Gastroesophageal sphincter (tissue), 4 donors: ENCODE results near the gene SLC39A11. TPM values are rescaled to one million over a fixed set of nuclear protein-coding genes. Genes with fewer than 3 reads are reported as not detected.
A peak's percentile ranks its signal among the peaks of the same experiment; 100 is the strongest.

ENCODE experiments used
- ATAC-seq: fragments of 150-250 bp; one replicate; pipeline ENCODE4 v1.9.1; 2016; ENCODE audit warnings: mild to moderate bottlenecking, moderate library complexity
- H3K27ac ChIP-seq, 4 donors: fragments of 200-600 bp; sonication (generic) in 3 of 4; 1 replicate in 3 of 4; 2 replicates in 1 of 4; pipeline ENCODE4 v1.5.1; 2016 to 2019
- H3K27me3 ChIP-seq: fragments of 200-600 bp; sonication (generic); one replicate; pipeline ENCODE4 v1.5.1; 2019
- H3K36me3 ChIP-seq, 2 donors: fragments of 200-600 bp; sonication (generic); one replicate each; pipeline ENCODE4 v1.5.1; 2019; ENCODE audit warnings: control low read depth in 1 of 2
- H3K4me1 ChIP-seq, 3 donors: fragments of 200-600 bp; sonication (generic); 1 replicate in 2 of 3; 2 replicates in 1 of 3; pipeline ENCODE4 v1.5.1; 2016 to 2019; ENCODE audit warnings: control low read depth in 2 of 3
- H3K4me3 ChIP-seq, 2 donors: fragments of 200-600 bp; sonication (generic); one replicate each; pipeline ENCODE4 v1.5.1; 2019; ENCODE audit warnings: mild to moderate bottlenecking in 1 of 2, moderate library complexity in 1 of 2
- H3K9me3 ChIP-seq, 3 donors: fragments of 200-600 bp; sonication (generic); one replicate each; pipeline ENCODE4 v1.5.1; 2017 to 2019; ENCODE audit warnings: control low read depth in 2 of 3
- CTCF ChIP-seq, 4 experiments: fragments of 200-600 bp in 2 of 4; fragments of 450-650 bp in 2 of 4; sonication (generic) in 1 of 4; IDR thresholded peaks; one replicate each; pipeline ENCODE4 v1.5.1; 2017 to 2019; ENCODE audit warnings: antibody characterized with exemption in 4 of 4, mild to moderate bottlenecking in 2 of 4, moderate library complexity in 2 of 4
- EP300 ChIP-seq: sonication (generic); formaldehyde crosslinking; IDR thresholded peaks from one replicate; pipeline ENCODE4 v1.6.1; 2017; ENCODE audit warnings: antibody characterized with exemption, mild to moderate bottlenecking
- POLR2A ChIP-seq, 2 donors: fragments of 450-650 bp; IDR thresholded peaks; one replicate each; pipeline ENCODE4 v1.6.1; 2017; ENCODE audit warnings: antibody characterized with exemption in 2 of 2, mild to moderate bottlenecking in 2 of 2, moderate library complexity in 1 of 2
- POLR2AphosphoS5 ChIP-seq: sonication (generic); formaldehyde crosslinking; IDR thresholded peaks from one replicate; pipeline ENCODE4 v1.6.1; 2017; ENCODE audit warnings: antibody characterized with exemption
- WGBS, 2 donors: methylation state at CpG; one replicate each; pipeline ENCODE4 v1.1.5; 2018; ENCODE audit warnings: low coverage in 1 of 2; 5-methylcytosine and 5-hydroxymethylcytosine counted together
- total RNA-seq, 4 donors: library from RNA; depleted of rRNA; stranded (reverse); fragments of >200 nt; gene quantifications; one replicate each; pipeline ENCODE4 v1.1.0, GENCODE V29; 2016

SLC39A11 gene
- total RNA-seq, 4 donors from 2014 or later: 11.6 to 16.8 (median 14.5) TPM

GRCh38 chr17:72656130-72656763 is 436.2 kb downstream of the SLC39A11 start:
- no peaks in the 10 kb centered on the region for H3K9me3 ChIP-seq
- WGBS, 2 donors: 65 to 78% methylated on average over 6 to 14 of the region's 14 CpGs
- no peaks in the 10 kb centered on the region for H3K27me3 ChIP-seq
- no peak overlapping the region for H3K4me3 ChIP-seq
- no peaks in the 10 kb centered on the region for H3K36me3 ChIP-seq
- TF ChIP-seq POLR2AphosphoS5 (no peak), CTCF (IDR thresholded peaks at IDR 0.05) (no peak), POLR2A (IDR thresholded peaks at IDR 0.05) (no peak), EP300 (no peak)
- H3K4me1 ChIP-seq: no peaks in the 10 kb centered on the region
- H3K27ac ChIP-seq: peak overlapping the region in 1 of 4 donors; percentile 29
- no peak for ATAC-seq

GRCh38 chr17:72654706-72655105 is 437.8 kb downstream of the SLC39A11 start:
- TF ChIP-seq EP300 (no peak), CTCF (IDR thresholded peaks at IDR 0.05) (no peak), POLR2A (IDR thresholded peaks at IDR 0.05) (no peak), POLR2AphosphoS5 (no peak)
- H3K36me3 ChIP-seq: no peaks in the 10 kb centered on the region
- no peaks in the 10 kb centered on the region for H3K9me3 ChIP-seq
- no peak for ATAC-seq
- WGBS, 2 donors: 70 to 85% methylated on average over 2 to 4 of the region's 12 CpGs
- no peaks in the 10 kb centered on the region for H3K4me1 ChIP-seq
- no peak overlapping the region for H3K27ac ChIP-seq
- no peaks in the 10 kb centered on the region for H3K27me3 ChIP-seq
- H3K4me3 ChIP-seq: no peak overlapping the region

GRCh38 chr17:72651988-72652387 is 440.5 kb downstream of the SLC39A11 start:
- Histone ChIP-seq H3K27ac (no peak overlapping the region), H3K4me3 (no peak overlapping the region), H3K9me3 (no peaks in the 10 kb centered on the region), H3K4me1 (no peaks in the 10 kb centered on the region), H3K36me3 (peaks cover 0 to 18% of the 10 kb centered on the region in 2 donors), H3K27me3 (no peaks in the 10 kb centered on the region)
- no peak for TF ChIP-seq EP300
- TF ChIP-seq POLR2A (IDR thresholded peaks at IDR 0.05): no peak
- TF ChIP-seq POLR2AphosphoS5: no peak
- TF ChIP-seq CTCF (IDR thresholded peaks at IDR 0.05): no peak
- no peak for ATAC-seq

GRCh38 chr17:72648702-72649101 is 443.8 kb downstream of the SLC39A11 start:
- 80 to 100% methylated on average over 1 to 3 of the region's 11 CpGs for WGBS, 2 donors
- H3K4me3 ChIP-seq: no peak overlapping the region
- ATAC-seq: no peak
- H3K36me3 ChIP-seq: peaks cover 0 to 33% of the 10 kb centered on the region in 2 donors
- no peak for TF ChIP-seq CTCF (IDR thresholded peaks at IDR 0.05)
- no peak for TF ChIP-seq POLR2A (IDR thresholded peaks at IDR 0.05)
- no peak for TF ChIP-seq POLR2AphosphoS5
- TF ChIP-seq EP300: no peak
- H3K9me3 ChIP-seq: no peaks in the 10 kb centered on the region
- H3K27me3 ChIP-seq: no peaks in the 10 kb centered on the region
- H3K27ac ChIP-seq: no peak overlapping the region
- H3K4me1 ChIP-seq: no peaks in the 10 kb centered on the region

- Histone ChIP-seq H3K36me3 (peaks cover 0 to 33% of the 10 kb centered on the region in 2 donors), H3K27ac (no peak overlapping the region), H3K4me1 (no peaks in the 10 kb centered on the region), H3K4me3 (no peak overlapping the region), H3K9me3 (peaks cover 0 to 8% (median 0%) of the 10 kb centered on the region in 3 donors), H3K27me3 (peaks cover 3% of the 10 kb centered on the region)
- no peak for ATAC-seq
- TF ChIP-seq POLR2AphosphoS5 (no peak), CTCF (IDR thresholded peaks at IDR 0.05) (no peak)
- WGBS, 2 donors: 43 to 56% methylated on average over 2 of the region's 2 CpGs
Observed at GRCh38 chr17:72646176-72646575, 446.3 kb downstream of the SLC39A11 start.
